Progenitor cell of endocrine pancreas (in vitro differentiated cells): ENCODE measurements around the gene CERS1. TPM values are rescaled to one million over a fixed set of nuclear protein-coding genes. Genes with fewer than 3 reads are reported as not detected.

ENCODE experiments used
- DNase-seq: peaks from one replicate; pipeline ENCODE4 v3.0.0; 2021; ENCODE audit warnings: low spot score; ENCODE audit not compliant: unreplicated experiment
- H3K27ac Mint-ChIP-seq: 2 replicates; pipeline ENCODE4 v1.8.0; 2021; ENCODE audit warnings: mild to moderate bottlenecking, moderate library complexity, mixed read lengths
- H3K27me3 Mint-ChIP-seq: 2 replicates; pipeline ENCODE4 v1.8.0; 2021; ENCODE audit warnings: mixed read lengths
- H3K36me3 Mint-ChIP-seq: 2 replicates; pipeline ENCODE4 v1.8.0; 2022; ENCODE audit warnings: mixed read lengths; ENCODE audit not compliant: insufficient read depth
- H3K4me1 Mint-ChIP-seq: 2 replicates; pipeline ENCODE4 v1.8.0; 2021; ENCODE audit warnings: low read depth, mixed read lengths
- H3K4me3 Mint-ChIP-seq: 2 replicates; pipeline ENCODE4 v1.8.0; 2021; ENCODE audit warnings: low read depth, mild to moderate bottlenecking, moderate library complexity, mixed read lengths
- H3K9me3 Mint-ChIP-seq: 2 replicates; pipeline ENCODE4 v1.8.0; 2021; ENCODE audit warnings: low read depth, mixed read lengths
- total RNA-seq: library from RNA; stranded (reverse); gene quantifications from 2 replicates; pipeline ENCODE4 v1.2.1, GENCODE V29; 2021
- TF ChIP-seq, protein P1 (sequence below): fragments of 200-600 bp; sonication (generic); IDR thresholded peaks from one replicate; pipeline ENCODE4 v1.5.0; 2021; ENCODE audit warnings: antibody characterized with exemption, mild to moderate bottlenecking; ENCODE audit not compliant: unreplicated experiment

The CERS1 gene
- total RNA-seq, 1 donor from 2014 or later: 20.9 TPM

DNA sequence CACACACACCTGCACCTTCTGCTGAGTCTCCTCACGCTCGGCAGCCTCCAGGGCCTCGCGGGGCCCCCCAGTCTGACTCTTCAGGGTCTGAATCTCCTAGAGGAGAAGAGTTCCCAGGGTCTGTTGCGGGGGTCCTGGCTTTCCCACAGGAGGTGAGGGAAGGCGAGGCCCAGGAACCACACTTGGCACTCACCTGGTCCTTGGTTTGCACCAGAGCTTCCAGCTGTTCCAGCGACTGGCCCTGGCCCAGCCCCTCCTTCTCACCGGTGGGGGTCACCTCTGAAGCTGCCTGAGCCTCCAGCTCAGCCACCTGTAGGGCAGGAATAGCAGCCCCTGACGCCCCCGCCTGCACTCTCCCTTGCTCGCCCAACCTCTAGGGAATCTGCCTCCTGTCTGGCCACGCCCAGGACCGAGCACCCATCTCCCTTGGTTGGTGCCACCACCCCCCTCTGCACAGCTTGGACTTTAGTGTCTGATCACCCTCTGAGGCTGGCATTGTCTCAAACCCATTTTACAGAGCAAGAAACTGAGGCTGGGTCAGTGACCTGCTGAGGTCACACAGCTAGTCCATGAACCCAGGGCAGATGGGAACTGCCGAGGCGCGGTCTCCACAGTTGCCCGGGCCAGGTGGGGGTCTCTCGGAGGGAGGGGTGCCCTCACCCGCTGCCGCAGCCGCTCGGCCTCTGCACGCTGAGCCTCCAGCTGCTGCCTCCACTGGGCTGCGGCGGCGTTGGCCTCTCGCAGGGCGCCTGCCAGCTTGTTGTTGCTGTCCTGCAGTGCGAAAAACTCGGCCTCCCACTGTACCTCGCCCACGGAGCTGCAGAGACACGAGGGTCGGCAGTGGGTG is 35.6 kb upstream of the CERS1 start:
- H3K9me3 Mint-ChIP-seq: no peaks in the 10 kb centered on the region
- H3K4me1 Mint-ChIP-seq: no peaks in the 10 kb centered on the region
- TF ChIP-seq, protein P1, sequence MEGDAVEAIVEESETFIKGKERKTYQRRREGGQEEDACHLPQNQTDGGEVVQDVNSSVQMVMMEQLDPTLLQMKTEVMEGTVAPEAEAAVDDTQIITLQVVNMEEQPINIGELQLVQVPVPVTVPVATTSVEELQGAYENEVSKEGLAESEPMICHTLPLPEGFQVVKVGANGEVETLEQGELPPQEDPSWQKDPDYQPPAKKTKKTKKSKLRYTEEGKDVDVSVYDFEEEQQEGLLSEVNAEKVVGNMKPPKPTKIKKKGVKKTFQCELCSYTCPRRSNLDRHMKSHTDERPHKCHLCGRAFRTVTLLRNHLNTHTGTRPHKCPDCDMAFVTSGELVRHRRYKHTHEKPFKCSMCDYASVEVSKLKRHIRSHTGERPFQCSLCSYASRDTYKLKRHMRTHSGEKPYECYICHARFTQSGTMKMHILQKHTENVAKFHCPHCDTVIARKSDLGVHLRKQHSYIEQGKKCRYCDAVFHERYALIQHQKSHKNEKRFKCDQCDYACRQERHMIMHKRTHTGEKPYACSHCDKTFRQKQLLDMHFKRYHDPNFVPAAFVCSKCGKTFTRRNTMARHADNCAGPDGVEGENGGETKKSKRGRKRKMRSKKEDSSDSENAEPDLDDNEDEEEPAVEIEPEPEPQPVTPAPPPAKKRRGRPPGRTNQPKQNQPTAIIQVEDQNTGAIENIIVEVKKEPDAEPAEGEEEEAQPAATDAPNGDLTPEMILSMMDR: no peak
- no peak for DNase-seq
- H3K36me3 Mint-ChIP-seq: peaks cover 20% of the 10 kb centered on the region
- H3K27ac Mint-ChIP-seq: no peak overlapping the region
- H3K4me3 Mint-ChIP-seq: no peak overlapping the region
- no peaks in the 10 kb centered on the region for H3K27me3 Mint-ChIP-seq

DNA sequence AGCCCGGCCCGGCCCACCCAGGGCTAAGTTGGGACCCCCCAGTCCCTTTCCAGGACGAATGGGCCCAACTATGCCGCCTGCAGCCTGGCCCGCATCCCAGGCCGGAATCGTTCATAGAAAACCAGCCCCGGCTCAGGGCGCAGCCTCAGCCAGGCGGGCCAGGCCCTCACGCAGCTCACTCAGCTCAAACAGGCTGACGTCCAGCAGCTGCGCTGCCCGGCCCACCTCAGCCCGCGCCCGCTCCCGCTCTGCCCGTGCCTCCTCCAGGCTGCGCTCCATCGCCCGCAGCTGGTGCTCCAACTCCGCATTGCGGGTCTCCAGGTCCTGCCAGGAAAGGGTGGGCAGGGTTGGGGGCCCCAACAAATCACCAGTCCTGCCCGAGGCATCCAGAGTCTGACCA is 33.4 kb upstream of the CERS1 start:
- Mint-ChIP-seq H3K4me1 (no peaks in the 10 kb centered on the region), H3K4me3 (no peak overlapping the region), H3K36me3 (peaks cover 17% of the 10 kb centered on the region), H3K27ac (no peak overlapping the region), H3K27me3 (no peaks in the 10 kb centered on the region), H3K9me3 (no peaks in the 10 kb centered on the region)
- TF ChIP-seq, protein P1: no peak
- DNase-seq: no peak

DNA sequence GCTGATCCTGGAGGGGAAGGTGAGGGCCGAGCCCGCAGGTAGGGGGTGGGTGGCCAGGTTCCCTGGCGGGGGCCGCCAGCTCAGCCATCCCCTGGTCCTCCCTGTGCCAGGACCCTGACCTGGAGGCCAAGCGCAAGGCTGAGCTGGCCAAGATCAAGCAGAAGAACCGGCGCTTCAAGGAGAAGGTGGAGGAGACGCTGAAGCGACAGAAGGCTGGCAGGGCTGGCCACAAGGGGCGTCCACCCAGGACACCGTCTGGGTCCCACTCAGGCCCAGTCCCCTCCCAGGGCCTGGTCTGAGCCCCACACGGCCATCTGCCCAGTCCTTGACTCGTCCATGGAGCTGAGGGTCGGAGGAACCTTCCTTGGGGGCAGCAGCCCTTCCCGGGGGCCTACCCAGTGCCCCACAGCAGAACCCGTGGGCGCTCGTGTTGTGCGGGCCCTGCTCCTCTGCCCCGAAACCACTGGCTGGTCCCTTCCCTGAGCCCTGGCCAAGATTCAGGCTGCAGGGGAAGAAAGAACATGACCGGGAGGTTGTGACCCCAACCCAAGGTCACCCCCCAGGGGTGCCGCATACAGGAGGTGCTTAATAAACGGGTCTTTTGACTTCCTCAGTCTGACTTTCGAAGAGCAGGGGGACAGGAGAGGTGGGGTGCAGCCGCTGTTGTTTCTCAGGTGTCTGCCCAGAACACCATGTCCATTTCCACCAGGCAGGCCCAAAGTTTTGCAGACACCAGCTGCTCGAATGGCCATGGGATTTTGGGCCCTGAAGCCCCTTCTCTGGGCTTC is 32.3 kb upstream of the CERS1 start:
- H3K4me1 Mint-ChIP-seq: no peaks in the 10 kb centered on the region
- no peaks in the 10 kb centered on the region for H3K27me3 Mint-ChIP-seq
- H3K36me3 Mint-ChIP-seq: peaks cover 12% of the 10 kb centered on the region
- no peaks in the 10 kb centered on the region for H3K9me3 Mint-ChIP-seq
- no peak overlapping the region for H3K27ac Mint-ChIP-seq
- H3K4me3 Mint-ChIP-seq: no peak overlapping the region
- no peak for DNase-seq
- TF ChIP-seq, protein P1: no peak

DNA sequence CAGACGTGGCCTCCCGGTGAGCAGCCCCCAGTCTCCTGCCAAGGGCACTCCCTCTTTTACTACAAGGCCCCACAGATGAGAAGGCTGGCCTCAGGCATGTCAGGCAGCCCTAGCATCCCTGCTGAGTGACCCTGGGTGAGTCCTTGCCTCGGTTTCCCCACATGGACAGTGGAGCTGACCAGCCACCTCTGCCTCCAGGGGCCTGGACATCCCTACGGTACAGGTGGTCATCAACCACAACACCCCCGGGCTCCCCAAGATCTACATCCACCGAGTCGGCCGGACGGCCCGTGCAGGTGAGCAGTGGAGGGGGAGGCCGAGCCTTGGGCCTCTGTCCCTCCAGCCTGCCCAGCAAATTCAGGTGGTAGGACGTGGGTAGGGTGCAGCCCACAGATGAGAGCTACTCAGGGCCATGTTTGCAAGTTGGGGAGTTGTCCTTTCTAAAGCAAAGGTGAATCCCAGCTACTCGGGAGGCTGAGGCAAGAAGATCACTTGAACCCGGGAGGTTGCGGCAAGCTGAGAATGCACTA is 28.8 kb upstream of the CERS1 start:
- Mint-ChIP-seq H3K4me1 (peaks cover 6% of the 10 kb centered on the region), H3K9me3 (no peaks in the 10 kb centered on the region), H3K27me3 (no peaks in the 10 kb centered on the region), H3K36me3 (peaks cover 8% of the 10 kb centered on the region), H3K4me3 (peak overlapping the region; percentile 24), H3K27ac (peak overlapping the region; percentile 80)
- DNase-seq: no peak
- TF ChIP-seq, protein P1: no peak

DNA sequence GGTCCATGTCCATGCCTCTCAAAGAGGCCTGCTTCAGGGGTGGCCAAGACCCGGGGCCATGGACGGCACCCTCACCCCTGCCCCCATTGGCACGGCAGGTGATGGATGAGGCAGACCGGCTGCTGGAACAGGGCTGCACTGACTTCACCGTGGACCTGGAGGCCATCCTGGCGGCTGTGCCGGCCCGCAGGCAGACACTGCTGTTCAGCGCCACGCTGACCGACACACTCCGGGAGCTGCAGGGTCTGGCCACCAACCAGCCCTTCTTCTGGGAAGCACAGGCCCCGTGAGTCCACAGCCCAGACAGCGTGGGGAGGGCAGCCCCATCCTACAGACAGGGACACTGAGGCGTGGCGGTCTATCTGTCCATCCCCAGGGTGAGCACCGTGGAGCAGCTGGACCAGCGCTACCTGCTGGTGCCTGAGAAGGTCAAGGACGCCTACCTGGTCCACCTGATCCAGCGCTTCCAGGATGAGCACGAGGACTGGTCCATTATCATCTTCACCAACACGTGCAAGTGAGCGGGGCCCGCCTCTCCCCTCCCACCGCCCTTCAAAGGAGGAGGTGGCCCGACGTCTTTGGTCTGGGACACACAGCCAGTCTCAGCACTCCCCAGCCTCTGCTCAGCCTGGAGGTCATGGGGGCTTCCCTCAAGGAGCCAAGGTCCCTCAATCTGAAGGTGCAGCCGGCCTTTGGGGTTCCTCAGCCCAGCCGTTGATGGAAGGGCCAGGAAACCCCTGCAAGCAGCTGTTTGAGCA is 26.4 kb upstream of the CERS1 start:
- Mint-ChIP-seq H3K27me3 (no peaks in the 10 kb centered on the region), H3K9me3 (no peaks in the 10 kb centered on the region), H3K4me3 (no peak overlapping the region), H3K36me3 (peaks cover 6% of the 10 kb centered on the region), H3K27ac (no peak overlapping the region), H3K4me1 (peaks cover 18% of the 10 kb centered on the region)
- DNase-seq: no peak
- TF ChIP-seq, protein P1: no peak
